NCI-H2029 treated with DMSO at 0.1 percent for 48 hours (cell line): ENCODE results near the gene PRKN.

ENCODE experiments used
- DNase-seq: peaks from one replicate; lab custom pipeline; 2025; lab: John Stamatoyannopoulos, UW

Gene PRKN

DNA sequence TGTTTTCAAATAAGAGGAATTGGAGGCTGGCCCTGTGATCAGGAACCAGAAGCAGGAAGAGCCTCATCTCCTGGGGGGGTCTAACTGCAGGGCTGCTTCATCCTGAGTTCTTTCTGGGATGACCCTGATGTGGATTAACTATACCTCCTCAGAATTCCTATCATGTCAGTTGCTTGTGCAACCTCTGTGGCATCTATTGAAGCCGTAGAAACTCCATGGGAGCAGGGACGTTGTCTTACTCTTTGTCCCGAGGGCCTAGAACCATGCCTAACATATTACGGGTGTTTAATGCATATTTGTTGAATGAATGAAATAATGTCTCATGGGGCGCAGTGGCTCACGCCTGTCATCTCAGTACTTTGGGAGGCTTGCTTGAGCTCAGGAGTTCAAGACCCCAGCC is 1343.6 kb downstream of the PRKN start:
- no peak for DNase-seq

DNA sequence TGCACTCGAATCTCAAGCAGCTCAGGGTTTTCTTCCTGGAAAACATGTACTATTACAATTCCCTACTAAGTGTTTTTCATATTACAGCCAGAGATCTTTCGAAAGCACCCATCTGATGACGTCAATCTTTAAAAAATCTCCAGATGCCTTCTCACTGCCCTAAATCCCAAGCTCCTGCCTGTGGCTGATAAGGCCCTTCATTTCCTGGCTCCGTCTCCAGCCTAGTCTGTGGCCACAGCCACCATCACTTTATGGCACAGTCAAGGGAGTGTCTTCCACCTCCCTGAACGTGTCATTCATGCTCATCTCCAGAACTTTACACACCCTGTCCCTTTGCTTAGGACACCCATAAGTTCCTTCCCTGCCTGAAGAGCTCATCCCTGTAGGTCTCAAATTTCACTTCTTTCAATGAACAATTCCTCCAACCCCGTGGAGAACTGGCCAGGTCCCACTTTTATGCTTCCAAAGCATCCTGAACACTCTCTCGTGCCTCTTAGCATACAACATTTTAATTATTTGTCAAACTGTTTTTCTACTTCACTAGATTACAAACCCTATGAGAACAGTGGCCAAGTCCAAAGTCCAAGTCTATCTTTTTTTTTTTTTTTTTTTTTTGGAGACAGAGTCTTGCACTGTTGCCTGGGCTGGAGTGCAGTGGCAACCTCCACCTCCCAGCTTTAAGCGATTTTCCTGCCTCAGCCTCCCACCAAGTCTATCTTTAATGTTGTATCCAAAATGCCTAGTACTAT is 1347.6 kb downstream of the PRKN start:
- no peak for DNase-seq

DNA sequence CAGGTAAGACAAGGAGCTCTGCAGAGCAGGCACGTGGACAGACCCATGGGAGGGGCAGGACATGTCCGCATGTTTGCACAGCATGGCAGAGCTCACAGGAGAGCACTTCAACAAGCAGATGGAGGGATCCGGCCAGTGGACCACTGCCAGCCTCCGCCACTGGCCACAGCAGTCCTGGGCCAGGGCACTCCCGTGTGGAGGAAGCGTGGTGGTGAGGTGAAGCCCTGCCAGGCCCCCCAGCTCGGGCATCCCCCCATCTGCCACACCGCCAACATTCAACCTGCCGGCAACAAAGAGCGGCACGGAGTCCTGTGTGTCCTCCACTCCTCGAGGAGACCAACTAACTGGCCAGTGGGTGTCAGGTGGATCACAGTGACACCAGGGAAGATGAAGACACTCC is 1349.5 kb downstream of the PRKN start:
- DNase-seq: no peak

DNA sequence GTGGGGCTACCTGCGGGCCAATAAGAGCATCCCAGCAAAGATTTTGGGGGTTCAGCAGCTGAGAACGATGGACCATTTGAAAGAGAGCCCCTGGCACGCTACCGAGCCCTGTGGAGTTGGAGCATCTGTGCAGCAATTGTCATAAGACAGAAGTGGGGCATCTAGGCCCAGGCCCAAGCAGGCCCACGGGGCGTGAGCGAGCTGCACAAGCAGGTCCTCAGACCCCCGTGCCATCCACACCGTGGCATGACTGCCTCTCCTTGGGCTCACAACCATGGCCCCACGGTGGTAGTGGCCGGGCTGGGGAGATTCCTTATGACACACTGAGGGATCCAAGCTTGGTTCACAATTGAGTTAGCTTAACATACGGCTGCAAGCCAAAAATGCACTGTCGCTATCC is 1350.5 kb downstream of the PRKN start:
- DNase-seq: no peak

DNA sequence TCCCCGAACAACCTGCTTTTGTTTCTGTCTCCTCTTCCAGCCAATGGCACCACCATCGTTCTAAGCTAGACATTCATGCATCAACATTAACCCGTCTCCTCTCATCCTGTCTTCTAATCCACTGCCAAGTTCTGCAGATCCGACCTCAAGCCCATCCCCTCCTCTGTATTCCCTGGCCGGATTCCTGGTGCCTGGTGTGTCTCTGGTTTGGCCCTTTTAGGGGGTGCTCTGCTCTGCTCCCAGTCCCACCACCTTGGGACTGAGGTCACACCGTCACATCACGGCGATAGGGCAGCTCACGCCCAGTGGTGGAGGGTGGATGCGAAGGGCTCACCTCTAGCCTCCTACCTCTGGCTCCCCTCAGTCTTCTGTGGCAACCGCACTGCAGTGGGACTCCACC is 1351.2 kb downstream of the PRKN start:
- DNase-seq: no peak

DNA sequence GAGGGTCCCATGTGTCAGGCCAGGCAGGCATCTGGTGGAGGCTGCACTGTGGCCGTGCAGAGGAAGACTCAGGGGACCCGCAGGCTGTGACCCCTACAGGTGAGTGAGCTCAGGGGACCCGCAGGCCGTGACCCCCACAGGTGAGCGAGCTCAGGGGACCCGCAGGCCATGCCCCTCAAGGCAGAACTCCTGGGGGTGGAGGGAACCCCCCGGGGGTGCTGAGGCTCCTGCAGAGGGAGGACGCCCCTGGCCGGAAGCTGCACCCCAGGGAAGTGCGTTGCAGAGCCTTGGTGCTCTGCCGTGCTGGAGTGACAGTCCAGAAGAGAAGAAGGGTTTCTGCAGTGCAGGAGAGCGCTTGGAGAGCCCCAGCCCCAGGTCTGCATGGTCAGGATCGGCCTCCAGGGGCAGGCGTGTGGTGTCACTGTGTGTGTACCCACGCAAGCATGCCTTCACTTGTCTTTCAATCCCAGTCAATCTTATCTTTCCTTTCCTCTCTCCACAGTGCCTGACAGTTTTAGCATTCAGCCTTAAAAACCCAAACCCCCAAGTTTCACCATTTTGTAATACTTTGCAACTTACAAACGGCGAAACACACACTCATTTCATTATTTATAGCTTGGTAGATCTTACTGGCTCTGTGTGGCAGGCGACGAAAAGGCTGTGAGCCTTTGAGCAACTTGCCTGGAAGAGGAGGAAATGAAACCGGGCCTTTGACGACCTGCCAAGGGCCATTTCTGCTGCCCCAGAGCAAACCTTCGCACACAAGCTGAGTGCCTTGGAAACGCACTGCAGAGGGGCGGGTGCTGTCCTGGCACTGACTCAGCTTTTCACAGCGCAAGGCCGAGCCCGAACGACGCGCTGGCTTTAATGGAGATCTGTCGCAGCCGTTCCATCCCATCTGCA is 1352.3 kb downstream of the PRKN start:
- DNase-seq: peak; percentile 50

DNA sequence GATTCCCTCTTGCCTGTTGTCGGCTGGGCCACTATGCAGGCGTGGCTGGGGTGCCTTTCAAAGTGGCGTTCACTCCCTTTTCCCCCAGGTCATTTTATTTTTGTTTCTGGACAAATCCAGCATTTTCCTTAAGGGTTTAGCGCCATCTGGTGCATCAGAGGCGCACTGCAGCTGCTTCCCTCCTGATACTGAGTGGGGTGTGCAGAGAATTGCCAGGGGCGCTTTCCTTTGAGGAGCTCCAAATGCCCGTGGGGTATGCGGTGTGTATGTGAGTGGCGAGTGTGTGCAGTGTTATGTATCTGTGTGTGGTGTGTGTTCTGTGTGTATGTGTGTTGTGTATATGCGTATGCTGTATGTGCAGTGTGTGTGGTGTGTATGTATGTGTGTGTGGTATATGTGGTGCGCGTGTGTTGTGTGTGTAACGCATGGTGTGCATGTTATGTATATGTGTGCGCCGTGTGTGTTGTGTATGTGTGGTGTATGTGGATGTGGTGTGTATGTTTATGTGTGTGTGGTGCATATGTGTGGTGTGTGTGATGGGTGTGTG is 1353.6 kb downstream of the PRKN start:
- no peak for DNase-seq

DNA sequence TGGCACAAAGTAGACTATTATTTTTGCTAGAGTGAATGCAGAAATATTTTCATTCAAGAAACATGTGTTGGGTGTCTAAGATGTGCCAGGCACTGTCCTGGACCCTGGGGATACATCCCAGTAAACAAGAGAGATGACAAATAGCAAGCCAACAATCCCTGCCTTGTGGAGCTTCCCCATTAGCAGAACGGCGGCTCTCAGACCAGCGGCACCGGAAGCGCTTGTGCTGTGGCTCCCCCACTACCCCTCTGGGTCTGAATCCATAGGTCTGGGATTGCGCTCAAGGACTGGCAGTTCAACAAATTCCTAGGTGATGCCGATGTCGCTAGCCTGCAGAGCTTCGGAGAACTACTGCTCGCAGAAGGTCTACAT is 1355.2 kb downstream of the PRKN start:
- DNase-seq: no peak

DNA sequence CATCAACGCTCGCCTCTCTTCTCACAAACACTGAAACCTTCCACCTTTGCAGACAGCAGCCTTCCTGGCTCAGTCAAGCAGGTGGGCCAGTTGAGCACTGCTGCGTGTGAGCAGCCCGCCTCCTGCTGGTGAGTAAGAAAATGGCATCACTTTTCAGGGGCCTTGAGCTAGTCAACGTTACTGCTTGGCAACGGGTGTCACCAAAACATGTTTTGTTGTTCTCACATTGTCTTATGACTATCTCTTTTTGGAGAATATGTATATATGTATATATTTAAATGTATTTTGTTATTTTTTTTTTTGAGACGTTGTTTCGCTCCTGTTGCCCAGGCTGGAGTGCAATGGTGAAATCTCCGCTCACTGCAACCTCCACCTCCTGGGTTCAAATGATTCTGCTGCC is 1356.7 kb downstream of the PRKN start:
- DNase-seq: peak; percentile 61

DNA sequence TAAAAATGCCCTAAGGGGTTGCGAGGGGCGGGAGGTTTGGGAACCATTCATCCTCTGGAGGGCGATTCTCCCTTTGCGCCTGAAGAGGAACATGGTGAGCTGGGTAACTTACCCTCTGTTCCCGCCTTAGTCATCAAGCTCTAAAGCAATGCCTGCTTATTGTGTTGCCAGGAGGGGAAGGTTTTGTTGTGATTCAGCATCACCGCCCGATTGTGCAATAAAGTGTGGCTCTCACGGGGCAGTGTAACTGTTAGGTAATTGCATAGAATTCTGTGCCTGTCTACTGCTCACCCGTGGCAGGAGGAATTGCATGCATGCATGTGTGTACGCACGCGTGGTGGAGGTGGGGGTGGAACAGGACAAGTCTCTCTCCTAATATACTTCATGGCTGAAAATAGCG is 1358.2 kb downstream of the PRKN start:
- DNase-seq: no peak

DNA sequence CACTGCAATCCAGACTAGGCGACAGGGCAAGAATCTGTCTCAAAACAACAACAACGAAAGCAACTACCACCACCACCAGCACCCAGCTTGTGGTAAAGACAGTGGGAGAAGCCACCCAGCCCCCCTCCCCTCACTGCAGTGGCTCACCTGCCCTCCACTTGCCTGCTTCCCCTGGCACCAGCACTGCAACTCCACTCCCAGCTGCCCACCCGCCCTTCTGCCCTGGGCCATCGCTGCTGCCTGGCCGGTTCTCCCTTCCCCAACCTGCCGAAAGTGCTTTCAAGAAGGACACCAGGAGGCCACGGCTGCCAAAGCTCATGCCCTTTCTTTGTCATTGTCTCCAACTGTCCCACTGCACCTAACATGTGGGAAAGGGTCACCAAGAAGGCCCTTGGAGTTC is 1359.1 kb downstream of the PRKN start:
- DNase-seq: no peak

DNA sequence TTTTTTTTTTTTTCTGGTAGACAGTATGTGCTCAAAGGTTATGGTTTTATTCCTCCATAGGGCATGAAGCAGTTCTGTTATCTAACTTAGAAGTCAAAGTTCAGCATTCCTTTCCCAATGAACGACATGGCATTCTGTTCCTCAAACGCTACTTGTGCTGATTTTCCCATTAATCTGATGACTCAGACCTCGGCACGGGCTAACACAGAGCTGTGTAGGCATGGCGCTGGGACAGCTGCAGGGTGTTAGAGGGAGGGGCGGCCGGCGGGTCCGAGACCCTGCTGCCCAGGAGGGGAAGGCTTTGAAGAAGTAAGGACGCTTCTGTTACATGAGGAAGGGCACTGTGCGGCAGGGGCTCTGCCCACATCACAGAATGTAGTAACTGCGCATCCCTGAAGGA is 1360.1 kb downstream of the PRKN start:
- DNase-seq: no peak

DNA sequence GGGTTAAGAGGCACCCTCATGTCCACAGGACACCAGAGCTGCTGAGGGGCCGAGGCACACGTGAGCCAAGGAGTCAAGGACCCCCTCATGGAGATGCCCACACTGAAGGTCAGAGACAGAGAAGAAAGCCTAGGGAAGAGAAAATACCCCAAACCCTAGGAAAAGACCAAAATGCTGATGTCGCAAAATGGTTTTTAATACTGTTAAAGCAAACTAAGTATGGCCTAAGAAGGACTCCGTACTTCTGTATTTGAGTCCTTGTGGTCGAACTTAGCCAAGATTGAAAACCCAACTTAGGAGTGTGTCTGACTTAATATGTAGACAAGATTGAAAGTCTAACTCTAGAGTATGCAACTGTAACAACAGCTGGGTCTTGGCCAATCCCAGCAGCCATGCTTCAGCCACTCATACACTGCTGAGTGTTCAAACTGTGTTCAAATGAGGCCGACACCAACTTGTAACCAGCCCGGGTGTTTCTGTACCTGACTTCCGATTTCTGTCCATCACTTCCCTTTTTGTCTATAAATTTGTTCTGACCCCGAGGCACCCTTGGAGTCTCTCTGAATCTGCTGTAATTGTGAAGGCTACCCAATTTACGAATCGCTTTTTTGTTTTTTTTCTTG is 1361.2 kb downstream of the PRKN start:
- DNase-seq: no peak

DNA sequence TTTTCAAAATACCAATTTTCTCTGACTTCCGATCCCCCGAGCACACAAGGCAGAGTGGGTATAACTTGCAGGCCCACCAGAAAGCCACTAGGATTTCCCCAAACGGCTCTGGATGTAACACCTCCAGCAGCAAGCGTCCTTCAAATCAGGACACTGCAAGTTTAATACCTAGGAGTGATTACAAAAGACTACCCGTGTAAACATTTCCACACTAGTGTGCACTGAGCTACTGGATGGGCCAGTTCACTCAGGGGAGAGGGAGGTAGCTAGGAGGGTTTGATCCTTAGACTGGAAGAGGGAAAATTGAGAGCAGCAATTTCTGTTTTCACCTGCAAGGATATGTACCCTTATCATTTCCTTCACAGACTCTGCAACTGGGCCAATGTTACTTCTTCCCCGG is 1361.9 kb downstream of the PRKN start:
- DNase-seq: no peak

DNA sequence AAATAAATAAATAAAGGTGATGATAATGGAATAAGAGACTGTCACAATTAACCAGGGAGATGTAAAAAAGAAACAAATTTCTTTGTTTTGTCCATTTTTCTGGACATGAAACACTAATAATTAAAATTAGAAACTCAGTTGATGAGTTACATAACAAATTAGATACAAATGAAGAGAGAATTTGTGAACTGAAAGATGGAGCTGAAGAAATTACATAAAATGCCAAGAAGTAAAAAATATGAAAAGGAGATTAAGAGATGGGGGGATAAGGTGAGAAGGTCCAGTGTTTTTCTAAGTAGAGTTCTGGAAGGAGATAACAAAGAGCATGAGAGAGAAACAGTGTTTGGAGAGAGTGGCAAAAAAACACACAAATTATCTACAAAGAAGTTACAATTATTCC is 1364.3 kb downstream of the PRKN start:
- DNase-seq: no peak

DNA sequence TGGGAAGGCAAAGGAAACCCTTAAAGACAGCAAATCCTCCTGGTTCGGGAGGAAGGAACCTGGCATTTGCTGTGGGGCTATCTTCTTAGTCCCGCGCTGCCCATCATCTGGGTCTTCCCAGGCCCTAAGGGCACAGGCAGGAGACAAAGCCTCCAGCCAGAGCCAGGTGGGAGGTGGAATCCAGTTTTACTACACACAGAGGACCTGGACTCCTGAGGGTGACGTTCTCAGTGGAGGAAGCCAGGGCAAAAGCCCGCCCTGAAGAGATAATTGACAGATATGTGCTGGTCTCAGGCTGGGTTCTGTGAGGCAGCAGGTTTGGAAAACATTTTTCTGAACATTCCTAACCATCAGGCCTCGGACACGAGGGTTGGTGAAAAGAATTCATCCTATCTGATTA is 1365.3 kb downstream of the PRKN start:
- DNase-seq: no peak

DNA sequence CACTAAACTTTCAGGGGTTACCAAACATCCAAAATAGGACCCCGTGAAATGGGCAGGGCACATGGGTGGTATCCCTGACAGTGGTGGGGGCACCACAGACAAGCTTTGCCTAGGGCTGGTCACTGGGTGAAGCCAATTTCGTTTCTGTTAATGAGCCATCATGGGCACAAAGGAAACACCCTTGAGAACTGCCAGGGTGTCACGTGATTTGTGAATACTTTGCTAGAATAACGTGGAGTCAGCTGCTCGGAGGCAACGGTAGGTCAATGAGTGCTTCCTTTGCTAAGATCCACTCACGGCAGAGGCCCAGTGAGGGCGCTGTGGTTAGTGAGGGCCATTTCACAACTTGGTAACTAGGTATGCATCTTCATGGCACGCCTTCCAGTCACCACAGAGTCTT is 1366.0 kb downstream of the PRKN start:
- DNase-seq: no peak

DNA sequence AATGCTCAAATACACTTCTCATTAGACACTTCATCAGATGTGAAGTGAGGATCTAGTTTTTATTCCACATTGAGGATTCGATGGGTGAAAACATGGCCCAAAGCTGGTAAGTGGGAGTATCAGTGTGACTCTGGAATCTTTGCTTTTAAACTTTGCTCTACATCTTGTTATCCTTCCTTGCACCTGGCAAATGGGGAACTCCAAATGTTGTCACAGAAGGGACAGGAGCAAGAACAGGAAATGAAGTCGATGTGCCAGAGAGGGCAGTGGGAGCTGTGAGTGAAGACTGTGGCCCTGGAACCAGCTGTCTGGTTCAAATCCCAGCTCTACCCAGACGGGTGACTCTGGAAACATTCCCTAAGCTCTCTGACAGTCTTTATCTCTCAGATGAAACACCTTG is 1367.0 kb downstream of the PRKN start:
- no peak for DNase-seq

DNA sequence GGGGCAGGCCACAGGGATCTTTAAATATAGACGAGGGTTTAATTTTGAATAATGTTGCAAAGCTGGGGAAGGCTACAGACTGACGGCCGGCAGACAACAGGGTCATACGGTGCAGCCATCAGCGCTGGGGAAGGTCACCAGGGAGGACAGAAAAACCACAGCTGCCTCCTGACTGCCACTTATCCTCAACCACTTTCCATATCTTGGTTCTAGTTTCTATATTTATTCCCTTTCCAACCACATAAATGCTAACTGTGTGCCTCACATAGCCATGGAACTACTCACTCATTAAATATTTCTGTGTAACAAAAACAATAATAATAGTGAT is 1368.0 kb downstream of the PRKN start:
- DNase-seq: no peak

DNA sequence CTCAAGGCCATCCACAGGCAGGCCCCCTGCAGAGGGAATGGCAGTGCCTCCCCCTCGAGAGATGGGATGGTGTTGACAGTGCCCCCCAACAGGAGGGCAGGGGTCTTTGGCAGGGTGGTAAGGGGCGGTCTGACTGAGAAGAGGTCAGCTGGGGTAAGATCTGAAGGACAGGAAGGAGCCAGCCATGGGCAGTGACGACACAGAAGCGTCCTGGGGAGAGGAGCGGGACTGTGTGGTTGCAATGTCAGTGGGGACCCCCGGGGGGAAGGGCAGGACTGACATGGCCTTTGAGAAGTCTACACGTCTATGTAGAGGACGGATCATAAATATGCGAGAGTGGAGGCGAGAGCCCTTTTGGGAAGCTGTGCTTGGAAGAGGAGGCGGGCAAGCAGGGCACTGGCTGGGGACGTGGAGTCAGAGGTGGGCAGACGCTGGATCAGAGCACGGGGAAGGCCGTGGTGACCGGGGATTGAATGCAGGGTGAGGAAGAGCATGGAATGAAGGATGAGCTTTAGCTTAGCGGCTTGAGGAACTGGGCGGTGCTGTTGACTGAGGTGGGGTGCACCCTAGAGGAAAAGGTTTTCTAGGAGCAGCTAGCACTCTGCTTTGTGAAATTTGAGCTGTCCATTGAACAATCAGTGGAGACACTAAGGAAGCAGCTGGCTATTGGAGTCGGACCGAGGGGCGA is 1371.3 kb downstream of the PRKN start:
- DNase-seq: no peak

DNA sequence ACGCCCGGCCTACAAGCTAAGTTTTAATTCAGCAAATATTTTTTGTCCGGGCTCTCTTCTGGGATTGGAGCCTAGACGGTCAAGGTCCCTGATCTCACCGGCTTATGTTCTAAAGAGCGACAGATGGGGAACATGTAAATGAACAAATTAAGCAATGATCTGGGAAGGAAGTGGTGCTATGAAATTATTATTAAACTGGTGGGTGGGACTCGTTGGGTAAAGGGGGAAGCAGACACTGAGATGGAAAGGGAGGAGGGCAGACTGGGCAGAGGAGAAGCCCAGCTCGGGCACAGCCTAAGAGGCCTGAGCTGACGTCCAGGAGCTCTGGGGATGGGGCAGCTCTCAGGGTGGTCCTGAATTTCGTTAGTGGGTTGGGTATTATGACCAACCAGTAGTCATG is 1371.9 kb downstream of the PRKN start:
- DNase-seq: no peak

DNA sequence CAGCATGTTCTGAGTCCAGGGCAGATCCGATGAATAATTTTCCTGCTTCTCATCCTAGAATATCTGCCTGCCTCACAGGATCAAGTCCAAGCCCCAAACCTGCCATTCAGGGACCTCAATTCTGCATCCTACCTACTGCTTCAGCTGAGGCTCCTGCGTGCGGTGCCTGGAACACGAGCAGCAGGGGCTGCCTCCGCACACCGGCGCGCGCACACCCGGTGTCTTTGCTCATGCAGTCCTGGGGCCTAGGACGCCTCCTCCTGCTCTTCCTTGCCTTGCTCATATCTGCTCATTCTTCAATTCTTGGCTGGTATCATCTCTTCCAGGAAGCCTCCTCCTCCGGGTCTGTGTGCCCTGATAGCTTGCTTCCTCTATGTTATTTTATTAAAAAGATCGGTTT is 1372.6 kb downstream of the PRKN start:
- no peak for DNase-seq
